ENCODE data around the gene LDLRAD3.

DNA sequence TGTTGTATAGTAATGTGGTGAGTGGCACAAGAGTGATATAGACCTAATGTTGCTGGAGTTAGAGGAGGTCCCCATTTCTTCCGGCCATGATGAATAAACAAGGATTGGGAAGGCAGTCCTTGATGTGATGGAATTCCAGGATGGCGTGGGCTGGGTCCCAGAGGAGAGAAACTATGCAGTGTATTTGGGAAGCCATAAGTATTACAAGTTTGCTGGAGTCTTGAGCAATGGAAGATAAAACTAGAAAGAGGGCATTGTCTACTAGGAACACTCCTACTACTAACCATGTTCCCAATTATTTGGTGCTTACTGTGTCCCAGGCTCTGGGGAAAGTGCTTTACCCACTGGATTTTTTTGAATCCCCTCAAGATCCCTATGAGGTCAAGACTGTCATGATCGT is 20.0 kb downstream of the LDLRAD3 start:
- TF ChIP-seq ZNF274 (IDR thresholded peaks at IDR 0.05; ENCODE audit: low read depth, low read length) (no peak), YY1 (IDR thresholded peaks at IDR 0.05; ENCODE audit: extremely low read depth, insufficient replicate concordance, low read depth, low read length) (no peak), ELF1 (IDR thresholded peaks at IDR 0.05; ENCODE audit: borderline replicate concordance, low read depth) (no peak)
- TF ChIP-seq, protein P1, sequence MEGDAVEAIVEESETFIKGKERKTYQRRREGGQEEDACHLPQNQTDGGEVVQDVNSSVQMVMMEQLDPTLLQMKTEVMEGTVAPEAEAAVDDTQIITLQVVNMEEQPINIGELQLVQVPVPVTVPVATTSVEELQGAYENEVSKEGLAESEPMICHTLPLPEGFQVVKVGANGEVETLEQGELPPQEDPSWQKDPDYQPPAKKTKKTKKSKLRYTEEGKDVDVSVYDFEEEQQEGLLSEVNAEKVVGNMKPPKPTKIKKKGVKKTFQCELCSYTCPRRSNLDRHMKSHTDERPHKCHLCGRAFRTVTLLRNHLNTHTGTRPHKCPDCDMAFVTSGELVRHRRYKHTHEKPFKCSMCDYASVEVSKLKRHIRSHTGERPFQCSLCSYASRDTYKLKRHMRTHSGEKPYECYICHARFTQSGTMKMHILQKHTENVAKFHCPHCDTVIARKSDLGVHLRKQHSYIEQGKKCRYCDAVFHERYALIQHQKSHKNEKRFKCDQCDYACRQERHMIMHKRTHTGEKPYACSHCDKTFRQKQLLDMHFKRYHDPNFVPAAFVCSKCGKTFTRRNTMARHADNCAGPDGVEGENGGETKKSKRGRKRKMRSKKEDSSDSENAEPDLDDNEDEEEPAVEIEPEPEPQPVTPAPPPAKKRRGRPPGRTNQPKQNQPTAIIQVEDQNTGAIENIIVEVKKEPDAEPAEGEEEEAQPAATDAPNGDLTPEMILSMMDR (IDR thresholded peaks at IDR 0.05 in 2 of 3, conservative IDR thresholded peaks at IDR 0.05 in 1 of 3; ENCODE audit: borderline replicate concordance in 1 of 3, insufficient read depth in 1 of 3, low read depth in 2 of 3, low read length in 2 of 3): no peak
